IMR-90 (cell line): ENCODE measurements around the gene METTL4. TPM values are rescaled to one million over a fixed set of nuclear protein-coding genes. Genes with fewer than 3 reads are reported as not detected.

Experiments
- ATAC-seq: fragments of 200-7000 bp; cut with Tn5 transposase; 2 replicates; pipeline ENCODE4 v1.9.1; 2020; ENCODE audit warnings: low read depth, mild to moderate bottlenecking, moderate library complexity
- BruUV-seq: library from RNA; stranded (reverse); fragments of 400-500 nt; replicated peaks from 2 replicates; lab custom pipeline; 2021; lab: Mats Ljungman, UMichigan
- CTCF ChIA-PET: fragments of 300-600 bp; formaldehyde crosslinking; extraction: SDS; loops from one replicate; lab custom pipeline; 2021; ENCODE audit warnings: antibody characterized with exemption; lab: Yijun Ruan, JAX
- POLR2A ChIA-PET: fragments of 300-600 bp; sonication (Branson Sonifier 250); formaldehyde crosslinking; loops from one replicate; lab custom pipeline; 2022; ENCODE audit warnings: antibody characterized with exemption; ENCODE audit not compliant: unreplicated experiment; lab: Charles Lee
- DNase-seq: peaks from one replicate; pipeline ENCODE4 v3.0.0; 2013
- H2AFZ ChIP-seq: replicated peaks from 2 replicates; pipeline ENCODE3; 2013; ENCODE audit warnings: low read length, mild to moderate bottlenecking; ENCODE audit not compliant: poor library complexity
- H2AK5ac ChIP-seq: 2 replicates; pipeline ENCODE4 v1.6.1; 2013; ENCODE audit warnings: low read depth, low read length, inconsistent platforms
- H2AK9ac ChIP-seq: replicated peaks from 2 replicates; pipeline ENCODE3; 2013; ENCODE audit warnings: mild to moderate bottlenecking, low read depth, low read length, moderate library complexity; ENCODE audit not compliant: poor library complexity
- H2BK120ac ChIP-seq: 2 replicates; pipeline ENCODE4 v1.6.1; 2013; ENCODE audit warnings: low read depth, low read length, inconsistent platforms
- H2BK15ac ChIP-seq: 3 replicates; pipeline ENCODE4 v1.6.1; 2013; ENCODE audit warnings: low read depth, low read length, inconsistent platforms
- H2BK20ac ChIP-seq: 2 replicates; pipeline ENCODE4 v1.6.1; 2013; ENCODE audit warnings: low read depth, mild to moderate bottlenecking, inconsistent platforms, low read length, moderate library complexity
- H2BK5ac ChIP-seq: 2 replicates; pipeline ENCODE4 v1.6.1; 2013; ENCODE audit warnings: mild to moderate bottlenecking, low read depth, low read length, inconsistent platforms; ENCODE audit not compliant: poor library complexity, severe bottlenecking
- H3K14ac ChIP-seq: replicated peaks from 2 replicates; pipeline ENCODE4 v1.6.1; 2013; ENCODE audit warnings: low read depth, low read length, inconsistent platforms
- H3K18ac ChIP-seq: 2 replicates; pipeline ENCODE4 v1.6.1; 2013; ENCODE audit warnings: low read depth, low read length, control low read depth
- H3K23ac ChIP-seq: 2 replicates; pipeline ENCODE4 v1.6.1; 2013; ENCODE audit warnings: low read depth, low read length, inconsistent platforms
- H3K27ac ChIP-seq: 2 replicates; pipeline ENCODE4 v1.5.1; 2013; ENCODE audit warnings: mild to moderate bottlenecking, control low read depth, low read length; ENCODE audit not compliant: insufficient read depth
- H3K27me3 ChIP-seq: 2 replicates; pipeline ENCODE4 v1.6.1; 2013; ENCODE audit warnings: low read length; ENCODE audit not compliant: control insufficient read depth, insufficient read depth
- H3K36me3 ChIP-seq: 2 replicates; pipeline ENCODE4 v1.6.1; 2013; ENCODE audit warnings: low read length, mixed read lengths; ENCODE audit not compliant: control insufficient read depth, insufficient read depth
- H3K4ac ChIP-seq: 2 replicates; pipeline ENCODE4 v1.6.1; 2013; ENCODE audit warnings: low read depth, low read length, inconsistent platforms
- H3K4me1 ChIP-seq: 2 replicates; pipeline ENCODE4 v1.6.1; 2013; ENCODE audit warnings: low read length, mixed read lengths; ENCODE audit not compliant: control insufficient read depth, insufficient read depth
- H3K4me2 ChIP-seq: 2 replicates; pipeline ENCODE4 v1.6.1; 2013; ENCODE audit warnings: low read depth, mild to moderate bottlenecking, control low read depth, low read length, moderate library complexity
- H3K4me3 ChIP-seq: 2 replicates; pipeline ENCODE4 v1.5.1; 2013; ENCODE audit warnings: low read depth, mild to moderate bottlenecking, control low read depth, low read length, moderate library complexity; ENCODE audit not compliant: insufficient read depth
- H3K56ac ChIP-seq: 2 replicates; pipeline ENCODE4 v1.6.1; 2013; ENCODE audit warnings: low read length, inconsistent platforms; ENCODE audit not compliant: insufficient read depth; ENCODE audit errors: extremely low read depth
- H3K79me1 ChIP-seq, 2 experiments: 2 replicates each; pipeline ENCODE4 v1.6.1; 2013; ENCODE audit warnings: low read length in 2 of 2, inconsistent platforms in 1 of 2, low read depth in 1 of 2
- H3K9ac ChIP-seq: 2 replicates; pipeline ENCODE4 v1.6.1; 2013; ENCODE audit warnings: low read depth, low read length, control low read depth
- H3K9me1 ChIP-seq: 2 replicates; pipeline ENCODE4 v1.6.1; 2013; ENCODE audit warnings: low read length, inconsistent platforms; ENCODE audit not compliant: insufficient read depth
- H3K9me3 ChIP-seq: 2 replicates; pipeline ENCODE4 v1.6.1; 2013; ENCODE audit warnings: low read length; ENCODE audit not compliant: control insufficient read depth, insufficient read depth
- H4K20me1 ChIP-seq: 2 replicates; pipeline ENCODE4 v1.6.1; 2013; ENCODE audit warnings: low read length, inconsistent platforms; ENCODE audit not compliant: insufficient read depth
- H4K5ac ChIP-seq: 2 replicates; pipeline ENCODE4 v1.6.1; 2013; ENCODE audit warnings: mild to moderate bottlenecking, low read depth, low read length, control low read depth
- H4K8ac ChIP-seq, 2 experiments: 2 replicates each; pipeline ENCODE4 v1.6.1; 2013; ENCODE audit warnings: low read depth in 2 of 2, low read length in 2 of 2, control low read depth in 1 of 2, inconsistent platforms in 1 of 2
- H4K91ac ChIP-seq: 2 replicates; pipeline ENCODE4 v1.6.1; 2013; ENCODE audit warnings: low read depth, low read length, inconsistent platforms; ENCODE audit not compliant: insufficient read depth
- FOS ChIP-seq: fragments of 150-350 bp; IDR thresholded peaks from 2 replicates; pipeline ENCODE4 v1.6.1; 2016; ENCODE audit warnings: low read depth, low read length
- MAFK ChIP-seq: IDR thresholded peaks from 2 replicates; pipeline ENCODE4 v1.6.1; 2012; ENCODE audit warnings: low read depth, low read length, improper control_type of control experiment
- MAZ ChIP-seq: IDR thresholded peaks from 2 replicates; pipeline ENCODE4 v1.6.1; 2012; ENCODE audit warnings: low read depth, mild to moderate bottlenecking, low read length, improper control_type of control experiment, moderate library complexity, borderline replicate concordance
- MXI1 ChIP-seq: IDR thresholded peaks from 2 replicates; pipeline ENCODE4 v1.6.1; 2012; ENCODE audit warnings: low read depth, mild to moderate bottlenecking, low read length, moderate library complexity, borderline replicate concordance
- RFX5 ChIP-seq: IDR thresholded peaks from 2 replicates; pipeline ENCODE4 v1.8.0; 2012; ENCODE audit warnings: low read depth, mild to moderate bottlenecking, low read length, moderate library complexity
- WGBS, 2 experiments: methylation state at CpG; one replicate each; pipeline versions ENCODE4 v1.1.5 to v1.1.7; 2013; ENCODE audit warnings: missing lambda C conversion rate in 2 of 2; ENCODE audit not compliant: insufficient read length in 1 of 2; ENCODE audit errors: extremely low coverage in 2 of 2; 5-methylcytosine and 5-hydroxymethylcytosine counted together
- dilution Hi-C: fragments of 300-500 bp; cut with HindIII; formaldehyde crosslinking; loops from one replicate; pipeline ENCODE4 v1.14.3; 2018; ENCODE audit warnings: low sequenced_read_pairs; ENCODE audit not compliant: unreplicated experiment
- in situ Hi-C: fragments of 300-500 bp; cut with MboI; formaldehyde crosslinking; loops from 3 replicates; pipeline ENCODE4 v1.14.3; 2019; ENCODE audit warnings: low sequenced_read_pairs, inconsistent platforms, mixed read lengths
- intact Hi-C: fragments of 100-400 bp; cut with micrococcal nuclease; formaldehyde crosslinking; loops from 2 replicates; pipeline ENCODE4 v1.10.0; 2022
- polyA plus RNA-seq, 3 experiments: library from polyadenylated mRNA; depleted of rRNA; stranded (reverse); fragments of >200 nt; gene quantifications; 2 replicates each; pipeline ENCODE4 v1.2.3, GENCODE V29; 2012; ENCODE audit warnings: low replicate concordance in 1 of 3
- total RNA-seq: library from RNA; depleted of rRNA; stranded (reverse); fragments of >200 nt; gene quantifications from 2 replicates; pipeline ENCODE4 v1.2.3, GENCODE V29; 2012

The METTL4 gene
- total and polyA plus RNA-seq, 2 of the 4 experiments (the other 2 are of a cell fraction): 4.9 to 5.4 TPM

DNA sequence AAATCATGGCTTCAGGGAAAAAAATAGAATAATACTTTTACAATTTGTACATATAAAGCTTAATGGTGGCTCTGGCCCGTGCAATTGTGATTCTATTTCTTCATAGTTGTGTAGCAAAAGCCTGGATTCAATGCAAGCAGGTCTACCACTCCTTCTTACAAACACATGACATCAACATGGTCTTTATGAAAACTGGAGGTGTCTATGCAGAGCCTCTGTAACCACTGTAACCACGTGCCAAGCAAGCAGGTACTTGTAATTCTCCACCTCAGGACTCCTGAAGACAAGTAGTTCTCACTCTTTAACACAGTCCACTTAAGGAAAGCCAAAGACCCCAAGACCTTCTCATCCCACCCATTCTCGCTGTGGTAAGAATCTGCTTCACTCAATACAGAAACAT, 62.6 kb downstream of the METTL4 start:
- Histone ChIP-seq H3K4me3 (no peak overlapping the region), H3K4me1 (peaks cover 2% of the 10 kb centered on the region; the same call in 1 of the 2 replicates), H2AFZ (no peak overlapping the region), H4K91ac (no peak overlapping the region), H2AK5ac (no peak overlapping the region), H3K14ac (no peak overlapping the region), H2BK15ac (no peak overlapping the region), H3K4ac (no peak overlapping the region), H2AK9ac (no peak overlapping the region), H3K9me1 (peaks cover 3% of the 10 kb centered on the region; the same call in 1 of the 2 replicates), H3K18ac (no peak overlapping the region), H2BK5ac (no peak overlapping the region), H4K5ac (no peak overlapping the region), H3K79me1 (no peaks in the 10 kb centered on the region), H2BK20ac (no peak overlapping the region), H3K9ac (no peak overlapping the region), H2BK120ac (no peak overlapping the region), H3K4me2 (no peak overlapping the region), H3K9me3 (no peaks in the 10 kb centered on the region), H4K8ac (no peak overlapping the region), H4K20me1 (no peaks in the 10 kb centered on the region), H3K27ac (no peak overlapping the region), H3K56ac (no peak overlapping the region), H3K27me3 (no peaks in the 10 kb centered on the region), H3K23ac (no peak overlapping the region), H3K36me3 (no peaks in the 10 kb centered on the region)
- BruUV-seq: no TSS peak
- CTCF ChIA-PET: no interaction called here
- dilution Hi-C loops (no loop called here), in situ Hi-C loops (no loop called here), intact Hi-C loops (no loop called here)
- TF ChIP-seq MAZ: no peak
- TF ChIP-seq FOS: no peak
- no peak for TF ChIP-seq MAFK
- TF ChIP-seq MXI1: no peak
- no peak for TF ChIP-seq RFX5
- no CpG with 5 or more reads among the region's 3 CpGs for WGBS, 2 experiments
- POLR2A ChIA-PET: no interaction called here
- no peak for ATAC-seq
- no peak for DNase-seq
